Measurements from ENCODE around the gene AFAP1L2. TPM values are rescaled to one million over a fixed set of nuclear protein-coding genes. Genes with fewer than 3 reads are reported as not detected.

Gene AFAP1L2
- total RNA-seq, 4 donors from 2014 or later = 20.5 to 29.5 (median 23.9) TPM

- Histone ChIP-seq H3K4me1 (peaks cover 0 to 83% (median 9%) of the 10 kb centered on the region in 3 donors), H3K9me3 (no peaks in the 10 kb centered on the region), H3K36me3 (no peaks in the 10 kb centered on the region), H3K27ac (peak overlapping the region in 2 of 4 donors; percentile 56 to 69), H3K27me3 (no peaks in the 10 kb centered on the region), H3K4me3 (no peak overlapping the region)
- WGBS, 2 donors (ENCODE audit: low coverage in 1 of 2) = 37 to 60% methylated on average over 4 to 5 of the region's 5 CpGs
- no peak for ATAC-seq
- TF ChIP-seq EP300 (IDR thresholded peaks at IDR 0.05) = no peak
- no peak for TF ChIP-seq POLR2AphosphoS5 (IDR thresholded peaks at IDR 0.05)
- no peak for TF ChIP-seq POLR2A (IDR thresholded peaks at IDR 0.05)
- TF ChIP-seq, protein P1, sequence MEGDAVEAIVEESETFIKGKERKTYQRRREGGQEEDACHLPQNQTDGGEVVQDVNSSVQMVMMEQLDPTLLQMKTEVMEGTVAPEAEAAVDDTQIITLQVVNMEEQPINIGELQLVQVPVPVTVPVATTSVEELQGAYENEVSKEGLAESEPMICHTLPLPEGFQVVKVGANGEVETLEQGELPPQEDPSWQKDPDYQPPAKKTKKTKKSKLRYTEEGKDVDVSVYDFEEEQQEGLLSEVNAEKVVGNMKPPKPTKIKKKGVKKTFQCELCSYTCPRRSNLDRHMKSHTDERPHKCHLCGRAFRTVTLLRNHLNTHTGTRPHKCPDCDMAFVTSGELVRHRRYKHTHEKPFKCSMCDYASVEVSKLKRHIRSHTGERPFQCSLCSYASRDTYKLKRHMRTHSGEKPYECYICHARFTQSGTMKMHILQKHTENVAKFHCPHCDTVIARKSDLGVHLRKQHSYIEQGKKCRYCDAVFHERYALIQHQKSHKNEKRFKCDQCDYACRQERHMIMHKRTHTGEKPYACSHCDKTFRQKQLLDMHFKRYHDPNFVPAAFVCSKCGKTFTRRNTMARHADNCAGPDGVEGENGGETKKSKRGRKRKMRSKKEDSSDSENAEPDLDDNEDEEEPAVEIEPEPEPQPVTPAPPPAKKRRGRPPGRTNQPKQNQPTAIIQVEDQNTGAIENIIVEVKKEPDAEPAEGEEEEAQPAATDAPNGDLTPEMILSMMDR (IDR thresholded peaks at IDR 0.05) = no peak
These were observed 12.0 kb downstream of the AFAP1L2 start for GRCh38 chr10:114392112-114392835.

DNA sequence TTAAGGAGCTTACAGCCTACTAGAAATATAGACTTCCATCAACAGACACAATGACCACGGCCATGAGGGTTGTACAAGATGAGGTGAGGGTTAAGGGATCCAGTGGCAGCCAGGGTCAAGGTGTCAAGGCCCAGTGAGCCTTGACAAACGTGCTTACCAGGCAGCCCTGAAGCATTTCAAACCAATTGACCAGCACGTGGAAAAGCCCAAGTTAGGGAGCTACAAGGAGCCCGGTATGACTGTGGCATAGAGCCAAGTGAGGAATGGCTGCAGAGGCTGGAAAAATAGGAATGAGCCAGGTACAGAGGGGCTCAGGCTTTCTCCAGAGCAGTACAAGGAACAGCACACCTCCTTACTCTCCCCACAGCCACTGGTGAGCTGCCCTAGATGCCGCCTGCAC, 12.7 kb downstream of the AFAP1L2 start:
- WGBS, 2 donors (ENCODE audit: low coverage in 1 of 2) = 77 to 82% methylated on average over 5 of the region's 5 CpGs
- no peaks in the 10 kb centered on the region for H3K36me3 ChIP-seq
- no peaks in the 10 kb centered on the region for H3K9me3 ChIP-seq
- H3K27ac ChIP-seq = peak overlapping the region in 1 of 4 donors; percentile 69
- no peak for TF ChIP-seq POLR2AphosphoS5 (IDR thresholded peaks at IDR 0.05)
- TF ChIP-seq, protein P1 (IDR thresholded peaks at IDR 0.05) = no peak
- TF ChIP-seq POLR2A (IDR thresholded peaks at IDR 0.05) = no peak
- TF ChIP-seq EP300 (IDR thresholded peaks at IDR 0.05) = no peak
- H3K4me3 ChIP-seq = no peak overlapping the region
- peaks cover 0 to 78% (median 9%) of the 10 kb centered on the region in 3 donors for H3K4me1 ChIP-seq
- no peaks in the 10 kb centered on the region for H3K27me3 ChIP-seq
- no peak for ATAC-seq

GRCh38 chr10:114389426-114389825, 14.9 kb downstream of the AFAP1L2 start:
- peak; percentile 42 for ATAC-seq

DNA sequence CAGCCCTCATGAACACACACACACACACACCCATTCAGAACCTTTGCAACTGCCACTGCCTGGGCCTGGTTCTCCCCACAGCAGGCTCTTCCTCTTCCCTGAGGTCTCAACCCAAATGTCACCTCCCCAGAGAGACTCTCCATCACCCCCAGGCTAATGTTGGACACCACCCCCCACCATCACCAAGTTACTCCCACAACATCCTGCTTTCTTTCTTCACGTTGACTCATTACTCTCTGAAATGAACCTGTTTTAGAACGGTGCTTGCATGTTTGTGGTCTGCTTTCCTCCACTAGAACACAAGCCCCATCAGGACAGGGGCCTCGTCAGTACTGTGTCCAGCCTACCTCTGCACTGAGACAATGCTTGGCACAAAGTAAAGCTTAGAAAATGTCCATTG, 16.0 kb downstream of the AFAP1L2 start:
- H3K27ac ChIP-seq = no peak overlapping the region
- no peak for ATAC-seq
- 41 to 72% methylated on average over 2 to 3 of the region's 3 CpGs for WGBS, 2 donors (ENCODE audit: low coverage in 1 of 2)

More at GRCh38 chr10:114389426-114389825, 14.9 kb downstream of the AFAP1L2 start:
- Histone ChIP-seq H3K4me3 (no peak overlapping the region), H3K36me3 (no peaks in the 10 kb centered on the region), H3K27me3 (no peaks in the 10 kb centered on the region), H3K9me3 (no peaks in the 10 kb centered on the region), H3K27ac (peak overlapping the region in 2 of 4 donors; percentile 14 to 38), H3K4me1 (peaks cover 0 to 86% (median 13%) of the 10 kb centered on the region in 3 donors)
- TF ChIP-seq POLR2AphosphoS5 (IDR thresholded peaks at IDR 0.05) (peak; percentile 46), POLR2A (IDR thresholded peaks at IDR 0.05) (no peak)
- TF ChIP-seq, protein P1 (IDR thresholded peaks at IDR 0.05) = no peak
- WGBS, 2 donors (ENCODE audit: low coverage in 1 of 2) = 41% methylated on average over 5 of the region's 5 CpGs; no CpG with 5 or more reads in 1 of the 2 donors

More for the DNA sequence above, 16.0 kb downstream of the AFAP1L2 start:
- Histone ChIP-seq H3K4me1 (peaks cover 0 to 78% (median 10%) of the 10 kb centered on the region in 3 donors), H3K9me3 (no peaks in the 10 kb centered on the region), H3K36me3 (no peaks in the 10 kb centered on the region), H3K4me3 (no peak overlapping the region), H3K27me3 (no peaks in the 10 kb centered on the region)
- TF ChIP-seq EP300 (IDR thresholded peaks at IDR 0.05) = no peak
- TF ChIP-seq, protein P1 (IDR thresholded peaks at IDR 0.05) = no peak
- TF ChIP-seq POLR2AphosphoS5 (IDR thresholded peaks at IDR 0.05) = no peak
- TF ChIP-seq POLR2A (IDR thresholded peaks at IDR 0.05) = no peak
